ENCODE measurements around the gene RHBDF2. TPM values are rescaled to one million over a fixed set of nuclear protein-coding genes. Genes with fewer than 3 reads are reported as not detected.
"Not testable (repeated sequence)": the region's sequence is repeated elsewhere in the genome, so short reads cannot be mapped to it uniquely, and the experiment has no call there.

The RHBDF2 gene
- total RNA-seq, 2 donors from 2014 or later: 91.6 to 153 TPM

- DNase-seq (ENCODE audit: low spot score): no peak
- H3K4me1 ChIP-seq (ENCODE audit: control insufficient read depth in 1 of 2, low read depth in 2 of 2): peaks cover 3 to 6% of the 10 kb centered on the region in 2 donors
- TF ChIP-seq, protein P1, sequence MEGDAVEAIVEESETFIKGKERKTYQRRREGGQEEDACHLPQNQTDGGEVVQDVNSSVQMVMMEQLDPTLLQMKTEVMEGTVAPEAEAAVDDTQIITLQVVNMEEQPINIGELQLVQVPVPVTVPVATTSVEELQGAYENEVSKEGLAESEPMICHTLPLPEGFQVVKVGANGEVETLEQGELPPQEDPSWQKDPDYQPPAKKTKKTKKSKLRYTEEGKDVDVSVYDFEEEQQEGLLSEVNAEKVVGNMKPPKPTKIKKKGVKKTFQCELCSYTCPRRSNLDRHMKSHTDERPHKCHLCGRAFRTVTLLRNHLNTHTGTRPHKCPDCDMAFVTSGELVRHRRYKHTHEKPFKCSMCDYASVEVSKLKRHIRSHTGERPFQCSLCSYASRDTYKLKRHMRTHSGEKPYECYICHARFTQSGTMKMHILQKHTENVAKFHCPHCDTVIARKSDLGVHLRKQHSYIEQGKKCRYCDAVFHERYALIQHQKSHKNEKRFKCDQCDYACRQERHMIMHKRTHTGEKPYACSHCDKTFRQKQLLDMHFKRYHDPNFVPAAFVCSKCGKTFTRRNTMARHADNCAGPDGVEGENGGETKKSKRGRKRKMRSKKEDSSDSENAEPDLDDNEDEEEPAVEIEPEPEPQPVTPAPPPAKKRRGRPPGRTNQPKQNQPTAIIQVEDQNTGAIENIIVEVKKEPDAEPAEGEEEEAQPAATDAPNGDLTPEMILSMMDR (IDR thresholded peaks at IDR 0.05): no peak
- no peak overlapping the region for H3K27ac ChIP-seq
- H3K9me3 ChIP-seq: no peaks in the 10 kb centered on the region
- no peak for ATAC-seq (ENCODE audit: insufficient number of reproducible peaks, low FRiP score, low read depth)
- H3K27me3 ChIP-seq (replicated peaks; ENCODE audit: insufficient read depth): no peaks in the 10 kb centered on the region
- H3K4me3 ChIP-seq: no peak overlapping the region
- no peaks in the 10 kb centered on the region for H3K36me3 ChIP-seq
Measured at GRCh38 chr17:76513306-76513692, 12.1 kb upstream of the RHBDF2 start.

- H3K27ac ChIP-seq: no peak overlapping the region
- H3K9me3 ChIP-seq: no peaks in the 10 kb centered on the region
- H3K4me3 ChIP-seq: no peak overlapping the region
- ATAC-seq (ENCODE audit: insufficient number of reproducible peaks, low FRiP score, low read depth): no peak
- no peaks in the 10 kb centered on the region for H3K36me3 ChIP-seq
- DNase-seq (ENCODE audit: low spot score): no peak
- TF ChIP-seq, protein P1 (IDR thresholded peaks at IDR 0.05): no peak
- H3K4me1 ChIP-seq (ENCODE audit: control insufficient read depth in 1 of 2, low read depth in 2 of 2): peaks cover 3 to 6% of the 10 kb centered on the region in 2 donors
- H3K27me3 ChIP-seq (replicated peaks; ENCODE audit: insufficient read depth): no peaks in the 10 kb centered on the region
Measured at GRCh38 chr17:76512366-76513305, 11.4 kb upstream of the RHBDF2 start.

GRCh38 chr17:76511668-76512365 lies 10.6 kb upstream of the RHBDF2 start:
- Histone ChIP-seq H3K27me3 (replicated peaks; ENCODE audit: insufficient read depth) (no peaks in the 10 kb centered on the region), H3K27ac (no peak overlapping the region), H3K4me1 (ENCODE audit: control insufficient read depth in 1 of 2, low read depth in 2 of 2) (peaks cover 3 to 6% of the 10 kb centered on the region in 2 donors), H3K9me3 (no peaks in the 10 kb centered on the region), H3K36me3 (no peaks in the 10 kb centered on the region), H3K4me3 (no peak overlapping the region)
- no peak for ATAC-seq (ENCODE audit: insufficient number of reproducible peaks, low FRiP score, low read depth)
- TF ChIP-seq, protein P1 (IDR thresholded peaks at IDR 0.05): no peak
- no peak for DNase-seq (ENCODE audit: low spot score)

DNA sequence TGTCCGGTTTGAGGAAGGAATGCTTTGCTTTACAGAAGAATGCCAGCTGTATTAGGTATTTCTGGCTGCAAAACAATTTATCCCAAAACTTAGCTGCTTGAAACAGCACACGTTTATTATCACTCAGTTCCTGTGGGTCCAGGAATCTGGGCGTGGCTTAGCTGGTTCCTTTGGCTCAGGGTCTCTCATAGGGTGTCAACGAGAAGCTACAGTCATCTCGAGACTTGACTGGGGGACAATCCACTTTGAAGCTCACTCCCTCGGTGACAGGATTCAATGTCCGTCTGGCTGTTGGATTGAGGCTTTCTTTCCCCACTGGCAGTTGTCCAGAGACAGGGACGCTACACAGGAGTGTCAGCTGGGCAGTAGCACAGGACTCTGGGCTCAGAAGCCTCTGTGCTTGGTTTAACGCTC lies 9.6 kb upstream of the RHBDF2 start:
- TF ChIP-seq, protein P1 (IDR thresholded peaks at IDR 0.05): no peak
- Histone ChIP-seq H3K4me1 (ENCODE audit: control insufficient read depth in 1 of 2, low read depth in 2 of 2) (peaks cover 3 to 5% of the 10 kb centered on the region in 2 donors), H3K4me3 (no peak overlapping the region), H3K9me3 (no peaks in the 10 kb centered on the region), H3K27ac (no peak overlapping the region), H3K27me3 (replicated peaks; ENCODE audit: insufficient read depth) (no peaks in the 10 kb centered on the region), H3K36me3 (no peaks in the 10 kb centered on the region)
- ATAC-seq (ENCODE audit: insufficient number of reproducible peaks, low FRiP score, low read depth): no peak
- no peak for DNase-seq (ENCODE audit: low spot score)

DNA sequence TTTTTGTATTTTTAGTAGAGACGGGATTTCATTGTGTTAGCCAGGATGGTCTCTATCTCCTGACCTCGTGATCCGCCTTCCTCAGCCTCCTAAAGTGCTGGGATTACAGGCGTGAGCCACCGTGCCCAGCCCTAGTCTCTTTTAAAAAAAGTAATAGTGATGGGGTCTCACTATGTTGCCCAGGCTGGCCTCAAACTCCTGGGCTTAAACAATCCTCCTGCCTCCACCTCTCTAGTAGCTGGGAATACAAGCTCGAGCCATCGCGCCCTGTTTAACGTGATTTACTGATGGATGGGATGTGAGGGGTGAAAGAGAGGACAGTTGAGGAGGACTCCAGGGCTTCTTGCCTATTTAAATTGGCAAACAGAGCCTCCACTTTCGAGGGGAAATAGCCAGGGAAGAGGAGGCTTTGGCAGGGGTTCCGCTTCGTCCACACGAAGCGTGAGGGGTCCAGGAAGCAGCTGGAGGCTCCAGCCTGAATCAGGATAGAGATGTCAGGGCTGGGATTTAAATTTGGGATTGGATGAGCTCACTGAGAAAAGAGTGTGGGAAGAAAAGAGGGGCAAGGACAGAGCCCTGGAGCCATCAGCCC lies 7.3 kb upstream of the RHBDF2 start:
- DNase-seq (ENCODE audit: low spot score); H3K27ac ChIP-seq; H3K36me3 ChIP-seq; H3K27me3 ChIP-seq (replicated peaks; ENCODE audit: insufficient read depth); H3K4me3 ChIP-seq; H3K4me1 ChIP-seq (ENCODE audit: control insufficient read depth in 1 of 2, low read depth in 2 of 2); H3K9me3 ChIP-seq; ATAC-seq (ENCODE audit: insufficient number of reproducible peaks, low FRiP score, low read depth): not testable (repeated sequence)

Measured in thoracic aorta (tissue), 2 donors.